ENCODE data around the gene ADARB1.
"Not testable (repeated sequence)": the region's sequence is repeated elsewhere in the genome, so short reads cannot be mapped to it uniquely, and the experiment has no call there.

ADARB1 gene

DNA sequence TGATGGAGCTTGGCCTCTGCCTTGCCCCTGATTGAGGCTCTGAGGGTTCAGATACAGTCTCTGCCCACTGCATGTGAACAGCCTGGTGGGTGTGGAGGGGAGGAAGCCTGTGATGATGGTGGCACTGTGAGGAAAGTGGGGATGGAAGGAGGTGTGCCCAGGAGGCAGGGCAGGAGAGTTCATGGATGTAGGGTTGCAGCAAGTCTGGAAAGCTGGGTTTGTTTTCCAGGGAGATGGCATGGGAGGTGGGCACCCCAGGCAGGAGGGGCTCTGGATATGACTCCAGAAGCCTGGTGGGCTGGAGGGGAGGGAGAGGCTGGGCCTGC is 63.2 kb downstream of the ADARB1 start:
- DNase-seq, result no peak

DNA sequence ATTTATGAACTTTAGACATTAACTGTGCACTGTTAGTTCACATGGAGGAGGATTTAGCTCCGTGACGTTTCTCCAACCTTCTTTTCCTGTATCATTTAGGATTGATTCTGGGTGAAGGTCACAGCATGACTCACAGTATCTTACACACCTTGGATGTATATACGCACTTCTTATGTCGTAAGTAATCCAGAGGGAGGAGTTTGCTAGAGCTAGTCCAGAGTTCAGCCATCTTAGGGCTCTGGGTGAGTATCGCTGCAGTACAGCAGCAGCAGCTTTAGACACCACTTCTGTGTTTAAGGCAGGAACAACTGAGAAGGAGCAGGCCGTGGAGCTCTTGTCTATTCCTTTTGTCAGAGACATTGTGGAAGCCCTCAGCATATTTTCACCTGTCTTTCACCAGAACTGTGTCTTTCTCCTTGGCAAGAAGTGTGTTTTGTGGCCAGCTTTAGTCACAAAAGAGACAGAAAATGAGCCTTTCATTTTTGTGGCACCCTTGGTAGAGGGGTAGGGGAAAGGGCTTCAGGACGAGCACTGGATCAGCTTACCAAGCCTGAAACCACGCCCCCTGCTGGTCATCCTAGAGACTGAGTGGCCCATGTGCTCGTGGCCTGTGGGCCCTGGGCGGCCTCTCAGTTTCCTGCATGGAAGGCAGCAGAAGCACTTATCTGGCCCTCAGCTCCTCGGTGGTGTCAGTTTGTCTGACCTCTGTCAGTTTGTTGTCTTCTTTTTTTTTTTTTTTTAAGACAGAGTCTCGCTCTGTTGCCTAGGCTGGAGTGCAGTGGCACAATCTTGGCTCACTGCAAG is 64.0 kb downstream of the ADARB1 start:
- DNase-seq, result peak; percentile 18

- DNase-seq, result not testable (repeated sequence)
Measured at GRCh38 chr21:45139003-45139360, 64.6 kb downstream of the ADARB1 start.

DNA sequence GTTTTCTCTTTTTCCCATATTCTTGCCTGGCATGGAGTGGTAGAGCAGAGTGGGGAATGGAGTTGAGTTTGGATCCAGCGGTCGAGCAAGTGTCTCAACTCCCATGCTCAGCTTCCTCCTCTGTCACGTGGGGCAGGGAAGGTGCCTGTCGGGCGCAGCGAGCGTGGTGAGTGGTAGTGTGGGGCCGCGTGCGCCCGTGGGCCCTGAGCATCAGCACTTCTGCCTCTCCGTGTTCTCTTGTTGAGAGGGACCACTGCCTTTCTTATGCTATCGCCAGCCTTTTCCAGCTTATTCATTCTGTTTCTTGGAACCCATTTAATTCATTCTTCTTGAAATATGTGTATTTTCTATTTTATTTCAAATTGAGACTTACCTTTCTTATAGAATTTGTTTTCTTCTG is 65.1 kb downstream of the ADARB1 start:
- DNase-seq, result no peak

GRCh38 chr21:45140346-45140940 is 66.1 kb downstream of the ADARB1 start:
- peak; percentile 85 for DNase-seq

DNA sequence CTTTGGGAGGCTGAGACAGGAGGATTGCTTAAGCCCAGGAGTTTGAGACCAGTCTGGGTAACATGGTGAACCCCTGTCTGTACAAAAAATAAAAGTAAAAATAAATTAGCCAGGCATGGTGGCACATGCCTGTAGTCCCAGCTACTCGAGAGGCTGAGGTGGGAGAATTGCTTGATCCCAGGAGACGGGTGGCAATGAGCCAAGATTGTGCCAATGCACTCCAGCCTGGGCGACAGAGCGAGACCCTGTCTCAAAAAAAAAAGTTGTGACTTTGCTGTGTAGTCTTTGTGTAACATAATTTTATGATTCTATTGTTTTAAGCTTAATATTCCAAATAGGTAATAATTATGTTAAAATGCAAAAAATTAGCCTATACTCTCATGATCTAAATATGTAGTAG is 66.6 kb downstream of the ADARB1 start:
- not testable (repeated sequence) for DNase-seq

DNA sequence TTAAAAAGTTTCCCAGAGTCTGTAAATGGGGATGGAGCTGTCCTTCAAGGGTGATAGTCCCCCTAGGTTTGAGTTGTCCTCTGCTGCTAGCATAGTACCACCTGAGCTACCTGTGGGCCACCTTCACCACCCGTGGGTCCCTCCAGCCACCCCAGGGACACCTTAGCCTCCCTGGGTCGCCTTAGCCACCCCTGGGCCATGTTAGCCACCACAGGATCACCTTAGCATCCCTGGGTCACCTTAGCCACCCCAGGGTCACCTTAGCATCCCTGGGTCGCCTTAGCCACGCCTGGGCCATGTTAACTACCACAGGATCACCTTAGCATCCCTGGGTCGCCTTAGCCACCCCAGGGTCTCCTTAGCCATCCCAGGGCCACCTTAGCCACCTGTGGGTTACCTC is 67.1 kb downstream of the ADARB1 start:
- DNase-seq, result no peak

DNA sequence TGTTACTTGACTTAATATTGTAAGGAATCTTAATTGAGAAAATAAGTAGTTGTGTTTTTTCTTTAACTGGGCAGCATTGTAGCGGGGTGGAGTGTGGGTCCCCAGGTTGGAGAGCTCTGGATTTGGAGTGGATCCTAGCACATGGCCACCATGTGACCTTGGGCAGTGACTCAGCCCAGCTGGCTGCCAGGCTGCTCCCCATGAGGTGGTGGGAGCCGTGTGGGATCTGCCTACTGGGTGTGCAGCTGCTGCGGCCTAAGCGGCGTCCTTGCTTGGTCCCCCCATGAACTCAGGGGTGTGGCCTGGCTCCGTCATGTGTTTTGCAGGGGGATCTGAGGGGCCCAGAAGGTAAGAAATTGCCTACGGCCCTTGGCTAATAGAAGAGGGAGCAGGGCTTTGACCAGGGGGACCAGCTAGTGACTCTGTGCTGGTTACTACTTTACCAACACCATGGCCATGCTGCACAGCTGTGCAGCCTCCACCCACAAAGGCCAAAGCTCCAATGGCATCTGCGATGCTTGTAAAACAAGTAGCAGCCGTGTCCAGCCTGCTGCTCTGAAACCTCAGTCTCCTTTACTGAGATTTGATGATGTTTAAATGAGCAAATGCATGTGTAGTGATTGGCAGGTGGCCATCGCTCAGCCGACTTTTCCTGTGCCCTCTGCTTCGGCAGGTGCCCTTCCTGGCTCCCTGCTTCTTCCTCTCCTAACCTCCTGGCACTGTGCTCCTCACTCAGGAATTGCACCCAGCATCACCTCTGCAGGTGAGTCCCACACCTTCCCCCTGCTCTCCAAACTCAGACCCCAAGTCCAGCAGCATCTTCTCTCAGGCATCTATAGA is 68.3 kb downstream of the ADARB1 start:
- DNase-seq, result no peak

- DNase-seq, result no peak
Measured at GRCh38 chr21:45143855-45144254, 69.5 kb downstream of the ADARB1 start.

DNA sequence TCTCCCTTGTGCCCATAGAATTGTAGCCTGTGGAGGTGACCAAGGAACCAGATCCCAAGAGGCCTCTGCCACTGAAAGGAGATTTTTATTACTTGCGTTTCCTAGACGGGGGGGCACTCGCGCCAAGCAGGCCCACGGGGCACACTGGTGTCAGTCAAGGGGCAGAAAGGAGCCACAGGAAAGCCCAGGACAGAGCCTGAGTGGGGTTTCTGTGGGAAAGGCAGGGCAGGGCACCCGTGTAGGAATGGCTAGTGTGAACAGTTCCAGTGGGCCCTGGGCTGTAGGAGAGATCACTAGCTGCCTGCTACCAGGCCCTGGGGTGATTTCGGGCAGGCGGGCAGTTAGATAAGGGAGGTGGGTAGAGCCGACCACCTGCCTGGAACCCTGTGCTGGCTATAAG is 70.8 kb downstream of the ADARB1 start:
- DNase-seq, result no peak

GRCh38 chr21:45145846-45146245 is 71.5 kb downstream of the ADARB1 start:
- DNase-seq, result not testable (repeated sequence)

GRCh38 chr21:45146306-45146705 is 71.9 kb downstream of the ADARB1 start:
- no peak for DNase-seq

- DNase-seq, result no peak
Measured at GRCh38 chr21:45146801-45147200, 72.4 kb downstream of the ADARB1 start.

DNA sequence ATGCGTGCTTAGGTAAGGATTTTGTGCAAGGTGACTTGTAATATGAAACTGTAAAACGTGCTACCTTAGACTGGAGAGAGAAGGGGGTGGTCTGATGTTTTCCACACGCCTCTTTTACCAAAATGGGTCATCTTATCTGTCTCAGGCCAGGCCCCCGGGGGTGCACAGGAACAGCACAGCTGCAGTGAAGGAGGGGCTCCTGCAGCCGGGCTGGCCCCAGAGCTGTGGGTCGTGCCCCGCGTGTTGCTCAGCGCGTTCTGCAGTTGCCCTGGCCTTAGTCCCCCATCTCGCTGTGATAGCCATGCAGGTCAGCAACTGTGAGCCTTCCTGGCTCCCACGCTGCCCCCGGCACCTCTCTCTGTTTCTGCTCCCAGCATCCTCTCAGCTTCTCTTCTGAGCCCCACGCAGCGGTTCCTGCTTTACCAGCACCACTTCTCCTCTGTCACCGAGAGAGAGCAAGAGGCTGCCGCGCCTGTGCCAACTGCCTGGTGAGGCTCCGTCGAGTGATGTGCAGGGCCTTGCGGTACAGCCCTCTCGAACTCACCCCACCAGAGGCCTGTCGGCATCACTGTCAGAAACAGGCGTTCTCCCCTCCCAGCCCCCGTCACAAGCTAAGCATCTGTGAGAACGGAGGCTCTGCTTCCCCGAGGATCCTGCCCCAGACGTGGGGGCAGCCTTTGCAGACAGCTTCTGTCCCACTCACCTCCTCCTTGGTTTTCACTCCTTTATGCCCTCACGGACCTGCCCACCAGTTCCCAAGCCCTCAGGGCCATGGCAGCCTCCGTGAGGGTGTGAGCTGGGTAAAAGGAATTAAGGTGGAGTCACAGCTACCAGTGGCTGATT is 73.3 kb downstream of the ADARB1 start:
- no peak for DNase-seq

DNA sequence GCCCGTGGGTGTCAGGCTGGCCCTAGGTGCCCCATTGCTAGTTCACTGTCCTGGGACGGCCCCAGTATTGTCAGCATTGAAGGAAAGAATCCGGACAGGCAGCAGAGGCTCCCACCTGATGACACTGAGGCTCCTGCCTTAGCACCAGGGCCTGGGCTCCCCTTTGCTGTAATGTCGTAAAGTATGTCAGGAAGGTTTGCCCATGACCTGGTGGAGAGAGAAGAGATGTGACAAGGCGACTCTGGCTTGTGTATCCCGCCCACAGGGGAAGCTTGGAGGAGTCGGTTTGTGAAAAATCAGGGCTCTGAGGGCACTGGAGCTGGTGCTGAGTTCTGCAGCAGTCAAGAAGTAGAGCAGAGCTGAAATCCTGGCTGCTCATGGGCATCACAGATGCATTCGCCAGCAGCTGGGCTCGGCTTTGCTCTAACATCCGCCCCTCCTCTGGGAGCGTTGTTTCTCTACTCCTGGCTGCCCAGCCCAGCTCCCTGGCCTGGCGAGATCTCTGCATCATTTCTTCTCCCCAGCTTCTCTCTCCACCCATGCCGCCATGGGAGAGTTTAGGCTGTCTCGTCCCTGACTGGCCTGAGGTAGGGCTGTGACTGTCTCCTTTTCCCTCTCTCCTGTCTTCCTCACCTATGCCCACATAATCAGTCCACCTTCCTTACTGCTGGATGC is 74.1 kb downstream of the ADARB1 start:
- DNase-seq, result no peak

DNA sequence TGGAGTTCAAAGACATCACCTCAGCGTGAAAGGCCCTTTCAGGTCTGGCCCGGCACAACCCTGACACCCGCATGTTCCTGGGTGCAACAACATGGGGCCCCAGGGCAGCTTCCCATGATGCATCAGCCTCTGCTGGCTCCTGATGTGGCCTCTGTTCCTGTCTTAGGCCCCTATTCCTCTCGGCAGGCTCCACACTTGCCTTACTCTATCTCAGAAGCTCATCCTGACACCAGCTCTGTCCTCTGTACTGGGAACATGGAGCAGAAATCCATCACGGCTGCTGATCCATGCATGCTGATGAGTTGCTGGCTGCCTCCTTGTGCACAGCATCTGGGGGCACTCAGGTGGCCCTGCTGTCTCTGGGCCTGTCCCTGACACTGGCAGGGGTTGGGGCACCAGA is 74.6 kb downstream of the ADARB1 start:
- DNase-seq, result no peak

GRCh38 chr21:45150638-45151131 is 76.3 kb downstream of the ADARB1 start:
- no peak for DNase-seq

DNA sequence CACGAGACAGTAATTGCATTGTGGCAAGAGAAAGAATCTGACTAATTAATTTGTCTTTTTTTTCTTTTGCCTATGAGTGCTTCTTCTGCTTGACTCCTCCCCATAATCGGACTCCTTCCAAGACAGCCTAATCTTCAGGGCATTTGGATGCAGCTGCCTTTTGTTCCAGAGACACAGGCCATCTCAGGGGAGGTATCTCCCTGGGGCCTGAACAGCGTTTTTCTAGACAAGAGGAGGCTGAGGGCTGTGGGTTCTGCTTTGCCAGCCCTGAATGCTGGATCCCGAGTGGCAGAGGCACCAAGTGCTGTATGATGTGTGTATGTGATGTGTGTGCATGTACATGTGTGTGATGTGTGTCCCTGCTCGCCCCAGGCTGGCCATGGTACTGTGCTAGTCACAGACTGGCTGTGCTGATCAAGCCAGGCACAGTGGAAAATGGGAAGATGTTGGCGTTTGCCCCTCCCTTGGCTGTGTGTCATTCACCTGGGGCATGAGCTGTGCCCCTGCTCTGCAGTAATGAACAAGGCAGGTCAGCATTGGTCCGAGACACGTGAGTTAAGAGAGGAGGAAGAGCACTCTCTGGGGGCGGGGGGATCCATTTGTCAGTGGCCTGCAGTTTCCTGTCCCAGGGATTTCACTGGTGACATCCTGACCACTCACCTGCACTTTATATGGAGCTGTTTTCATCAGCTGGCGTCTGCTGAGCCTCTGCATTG is 77.2 kb downstream of the ADARB1 start:
- DNase-seq, result no peak

- DNase-seq, result no peak
Measured at GRCh38 chr21:45152265-45152746, 77.9 kb downstream of the ADARB1 start.

DNA sequence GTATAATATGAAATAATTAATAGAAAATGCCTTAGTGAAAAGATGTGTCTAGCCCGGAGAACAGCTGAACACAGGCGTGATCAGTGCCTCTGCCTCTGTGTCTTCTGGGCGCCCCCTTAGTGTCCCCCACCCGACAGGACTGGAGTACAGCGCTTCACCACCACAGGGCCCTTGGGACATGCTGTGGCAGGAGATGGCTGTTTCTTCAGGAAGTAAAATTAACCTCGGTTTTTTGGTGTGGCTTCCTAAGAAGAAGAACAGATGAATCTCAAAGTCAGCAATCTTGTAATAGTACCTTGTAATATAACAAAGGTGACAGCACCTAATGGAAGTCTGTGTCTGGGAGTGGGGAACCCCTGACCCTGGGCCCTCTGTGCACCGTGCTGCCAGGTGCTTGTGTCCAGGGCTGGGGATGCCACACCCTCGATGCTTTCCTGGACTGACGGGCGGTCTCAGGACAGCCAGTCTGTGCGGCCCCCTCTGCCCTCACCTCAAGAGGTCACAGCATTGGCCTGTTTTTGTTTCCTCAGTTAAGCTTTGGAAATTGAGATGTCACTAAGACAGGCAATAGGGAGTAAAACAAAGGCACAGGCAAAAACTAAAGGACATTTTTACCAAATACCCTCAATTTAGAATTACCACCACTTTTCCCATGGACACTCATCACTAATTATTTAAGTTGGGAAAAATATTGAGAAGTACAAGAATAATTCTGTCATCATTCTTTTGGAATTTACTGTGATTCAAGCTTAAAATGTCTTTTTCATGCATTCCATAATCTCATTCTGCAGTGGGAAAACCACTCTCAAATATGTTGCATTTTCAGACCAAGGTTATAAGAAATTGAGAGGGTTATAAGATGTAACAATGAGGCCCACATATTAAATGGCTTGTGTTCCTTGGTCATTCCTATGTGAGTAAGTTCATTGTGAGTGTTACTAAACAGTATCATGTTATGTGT is 79.3 kb downstream of the ADARB1 start:
- DNase-seq, result no peak
